Sigmoid colon (tissue), 4 donors: ENCODE data around the gene TCEANC.

Experiments used
- EP300 ChIP-seq, 4 donors: sonication (generic); formaldehyde crosslinking; IDR thresholded peaks; one replicate each; pipeline ENCODE4 v1.6.1; 2017; ENCODE audit warnings: antibody characterized with exemption in 4 of 4
- POLR2A ChIP-seq, 2 donors: fragments of 450-650 bp; IDR thresholded peaks; one replicate each; pipeline ENCODE4 v1.6.1; 2016; ENCODE audit warnings: antibody characterized with exemption in 2 of 2, mild to moderate bottlenecking in 2 of 2, moderate library complexity in 2 of 2

DNA sequence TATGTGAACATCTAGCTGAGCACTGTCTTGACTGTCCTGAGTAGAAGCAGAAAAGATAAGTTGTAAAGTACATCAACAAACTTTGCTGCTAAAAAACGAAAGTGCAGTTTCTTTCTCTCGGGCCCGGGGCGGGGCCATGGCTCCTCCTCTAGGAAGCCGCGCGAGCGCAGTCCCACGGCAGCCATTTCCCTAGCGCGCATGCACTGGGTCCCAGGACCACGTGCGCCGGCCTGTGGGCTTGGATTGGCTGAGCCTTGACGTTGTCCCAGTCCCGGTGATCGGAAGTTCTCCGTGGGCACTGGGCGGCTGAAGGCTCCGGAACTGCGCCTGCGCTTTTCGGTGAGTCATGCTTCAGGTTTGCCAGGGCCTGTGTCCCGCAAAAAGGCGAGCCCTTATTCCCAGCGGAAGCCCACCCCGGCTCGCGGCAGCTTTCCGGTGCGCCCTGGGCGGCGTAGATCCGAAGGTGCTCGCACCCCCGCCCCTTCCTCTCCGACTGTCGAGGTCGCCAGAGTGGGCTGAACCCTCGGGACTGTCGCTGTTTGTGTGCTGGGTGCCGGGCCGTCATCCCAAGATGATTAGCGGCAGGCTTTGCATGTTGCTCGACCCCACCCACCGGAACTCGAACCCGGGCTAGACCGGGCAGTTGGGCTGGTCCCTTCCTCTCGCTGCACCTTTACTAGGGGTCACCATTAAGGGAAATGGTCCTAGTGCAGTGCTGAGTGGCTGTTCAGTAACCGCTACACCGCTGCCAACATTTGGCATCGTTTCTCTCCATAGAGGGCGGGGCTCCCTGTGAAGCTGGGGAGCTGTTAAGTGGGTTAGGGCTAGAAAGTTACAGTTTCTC lies at the start of gene TCEANC:
- TF ChIP-seq EP300 (IDR thresholded peaks at IDR 0.05) (peak in 1 of 4 donors; percentile 41), POLR2A (IDR thresholded peaks at IDR 0.05) (peak; percentile 46 to 58)
